ENCODE data around the gene RGP1. TPM values are rescaled to one million over a fixed set of nuclear protein-coding genes. Genes with fewer than 3 reads are reported as not detected.

RGP1 gene
- total RNA-seq, 1 experiment from 2014 or later: 26.6 TPM

DNA sequence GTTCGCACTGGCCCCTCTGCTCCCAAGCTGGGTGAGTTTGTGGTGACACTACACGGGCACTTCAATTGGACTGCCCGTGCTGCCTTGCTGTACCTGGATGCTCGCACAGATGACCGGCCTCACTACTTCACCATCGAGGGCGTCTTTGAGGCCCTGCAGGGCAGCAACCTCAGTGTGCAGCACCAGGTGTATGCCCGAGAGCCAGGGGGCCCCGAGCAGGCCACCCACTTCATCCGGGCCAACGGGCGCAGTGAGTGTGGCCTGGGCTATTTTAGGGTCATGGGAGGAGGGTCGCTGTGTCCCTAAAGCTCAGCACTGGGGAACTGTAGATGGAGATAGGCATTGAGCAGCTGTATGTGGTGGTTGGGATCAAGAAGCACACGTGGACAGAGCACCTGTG, 43.7 kb downstream of the RGP1 start:
- Mint-ChIP-seq H3K36me3 (ENCODE audit: insufficient read depth, unreplicated experiment) (peaks cover 6% of the 10 kb centered on the region), H3K4me3 (ENCODE audit: low read depth, unreplicated experiment) (no peak overlapping the region), H3K4me1 (ENCODE audit: low read depth, unreplicated experiment) (peaks cover 18% of the 10 kb centered on the region), H3K27me3 (ENCODE audit: unreplicated experiment) (no peaks in the 10 kb centered on the region), H3K9me3 (ENCODE audit: low read depth, unreplicated experiment) (no peaks in the 10 kb centered on the region), H3K27ac (ENCODE audit: unreplicated experiment) (peak overlapping the region; percentile 27)
- TF ChIP-seq, protein P1, sequence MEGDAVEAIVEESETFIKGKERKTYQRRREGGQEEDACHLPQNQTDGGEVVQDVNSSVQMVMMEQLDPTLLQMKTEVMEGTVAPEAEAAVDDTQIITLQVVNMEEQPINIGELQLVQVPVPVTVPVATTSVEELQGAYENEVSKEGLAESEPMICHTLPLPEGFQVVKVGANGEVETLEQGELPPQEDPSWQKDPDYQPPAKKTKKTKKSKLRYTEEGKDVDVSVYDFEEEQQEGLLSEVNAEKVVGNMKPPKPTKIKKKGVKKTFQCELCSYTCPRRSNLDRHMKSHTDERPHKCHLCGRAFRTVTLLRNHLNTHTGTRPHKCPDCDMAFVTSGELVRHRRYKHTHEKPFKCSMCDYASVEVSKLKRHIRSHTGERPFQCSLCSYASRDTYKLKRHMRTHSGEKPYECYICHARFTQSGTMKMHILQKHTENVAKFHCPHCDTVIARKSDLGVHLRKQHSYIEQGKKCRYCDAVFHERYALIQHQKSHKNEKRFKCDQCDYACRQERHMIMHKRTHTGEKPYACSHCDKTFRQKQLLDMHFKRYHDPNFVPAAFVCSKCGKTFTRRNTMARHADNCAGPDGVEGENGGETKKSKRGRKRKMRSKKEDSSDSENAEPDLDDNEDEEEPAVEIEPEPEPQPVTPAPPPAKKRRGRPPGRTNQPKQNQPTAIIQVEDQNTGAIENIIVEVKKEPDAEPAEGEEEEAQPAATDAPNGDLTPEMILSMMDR (IDR thresholded peaks at IDR 0.05; ENCODE audit: unreplicated experiment): no peak
- no TSS peak for BruUV-seq (replicated peaks)
- intact Hi-C loops (cut with micrococcal nuclease; ENCODE audit: unreplicated experiment): no loop called here
- CTCF ChIA-PET: no interaction called here
- DNase-seq: no peak

DNA sequence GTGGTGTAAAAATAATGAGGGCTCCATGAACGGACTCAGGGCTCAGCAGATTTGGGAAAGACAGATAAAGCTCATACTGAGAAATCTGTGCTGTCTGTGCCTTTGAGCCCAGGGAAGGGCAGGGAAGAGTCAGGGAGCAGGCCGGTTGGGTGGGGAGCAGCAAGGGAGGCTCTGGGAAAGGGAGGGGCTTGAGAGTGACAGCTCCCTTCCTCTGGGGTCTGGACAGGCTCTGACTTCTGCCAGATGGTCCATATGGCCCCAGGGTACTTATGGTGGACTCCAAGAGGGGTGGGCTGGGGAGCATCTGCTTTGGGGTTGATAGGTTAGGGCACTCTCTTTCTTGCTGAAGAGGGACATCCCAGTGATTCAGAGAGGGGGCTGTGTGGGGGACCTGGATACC, 44.4 kb downstream of the RGP1 start:
- Mint-ChIP-seq H3K9me3 (ENCODE audit: low read depth, unreplicated experiment) (no peaks in the 10 kb centered on the region), H3K27me3 (ENCODE audit: unreplicated experiment) (no peaks in the 10 kb centered on the region), H3K4me1 (ENCODE audit: low read depth, unreplicated experiment) (peaks cover 18% of the 10 kb centered on the region), H3K27ac (ENCODE audit: unreplicated experiment) (peak overlapping the region; percentile 27), H3K36me3 (ENCODE audit: insufficient read depth, unreplicated experiment) (peaks cover 6% of the 10 kb centered on the region), H3K4me3 (ENCODE audit: low read depth, unreplicated experiment) (no peak overlapping the region)
- TF ChIP-seq, protein P1 (IDR thresholded peaks at IDR 0.05; ENCODE audit: unreplicated experiment): no peak
- intact Hi-C loops (cut with micrococcal nuclease; ENCODE audit: unreplicated experiment): no loop called here
- no TSS peak for BruUV-seq (replicated peaks)
- no peak for DNase-seq
- CTCF ChIA-PET: no interaction called here

DNA sequence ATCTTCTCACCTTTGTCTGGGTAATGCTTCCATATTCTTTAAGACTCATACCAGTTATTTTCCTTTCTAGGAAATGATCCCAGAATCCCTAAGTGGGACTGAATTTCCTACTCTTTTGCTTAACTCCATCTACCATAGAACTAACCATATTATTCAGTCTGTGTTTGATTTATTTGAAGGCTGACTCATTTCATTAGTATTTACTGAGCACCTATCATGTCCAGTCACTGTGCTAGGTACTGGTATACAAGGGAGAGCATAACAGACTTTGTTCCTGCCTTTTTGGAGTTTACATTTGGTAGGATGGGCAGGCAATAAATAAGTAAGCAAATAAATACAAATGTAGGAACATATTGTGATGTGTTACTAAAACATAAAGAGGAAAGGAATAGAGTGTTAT, 46.6 kb downstream of the RGP1 start:
- Mint-ChIP-seq H3K4me1 (ENCODE audit: low read depth, unreplicated experiment) (peaks cover 18% of the 10 kb centered on the region), H3K27ac (ENCODE audit: unreplicated experiment) (no peak overlapping the region), H3K36me3 (ENCODE audit: insufficient read depth, unreplicated experiment) (no peaks in the 10 kb centered on the region), H3K9me3 (ENCODE audit: low read depth, unreplicated experiment) (no peaks in the 10 kb centered on the region), H3K4me3 (ENCODE audit: low read depth, unreplicated experiment) (no peak overlapping the region), H3K27me3 (ENCODE audit: unreplicated experiment) (no peaks in the 10 kb centered on the region)
- intact Hi-C loops (cut with micrococcal nuclease; ENCODE audit: unreplicated experiment): no loop called here
- BruUV-seq (replicated peaks): no TSS peak
- DNase-seq: no peak
- TF ChIP-seq, protein P1 (IDR thresholded peaks at IDR 0.05; ENCODE audit: unreplicated experiment): no peak
- CTCF ChIA-PET: no interaction called here

DNA sequence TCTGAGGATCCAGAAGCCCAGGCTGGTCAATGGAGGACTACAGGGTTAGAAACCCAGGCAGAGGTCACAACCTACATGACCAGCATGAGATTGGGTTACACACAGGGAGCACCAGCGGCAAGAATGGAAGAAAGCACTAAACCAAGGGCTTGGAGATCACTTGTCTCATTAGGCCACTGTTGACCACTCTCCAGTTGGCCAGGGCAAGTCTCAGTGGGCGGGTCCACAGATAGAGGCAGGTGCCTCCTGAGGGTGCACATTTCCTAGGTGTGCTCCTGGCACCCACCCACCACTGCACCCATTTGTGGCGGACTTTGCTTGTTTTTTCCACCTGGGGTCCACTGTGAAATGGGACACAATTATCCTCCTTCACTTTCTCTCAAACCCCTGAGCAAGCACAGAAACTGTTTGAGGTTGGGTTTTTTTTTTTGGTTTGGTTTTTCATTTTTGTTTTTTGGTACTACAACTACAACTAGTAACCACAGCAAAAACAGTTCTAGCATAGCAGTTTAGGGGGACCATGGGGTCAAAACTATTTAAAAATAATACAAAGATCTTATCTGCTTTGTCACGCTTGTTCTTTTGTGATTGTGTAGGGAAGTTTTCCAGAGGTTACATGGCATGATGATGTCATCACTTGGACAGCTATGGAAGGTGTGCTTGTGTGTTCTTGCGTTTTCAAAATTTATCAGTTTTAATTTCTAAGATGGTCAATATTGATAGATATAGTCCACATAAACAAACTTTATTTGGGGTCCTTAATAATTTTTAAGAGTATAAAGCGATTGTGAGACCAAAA, 48.4 kb downstream of the RGP1 start:
- Mint-ChIP-seq H3K4me1 (ENCODE audit: low read depth, unreplicated experiment) (peaks cover 18% of the 10 kb centered on the region), H3K27me3 (ENCODE audit: unreplicated experiment) (no peaks in the 10 kb centered on the region), H3K9me3 (ENCODE audit: low read depth, unreplicated experiment) (no peaks in the 10 kb centered on the region), H3K4me3 (ENCODE audit: low read depth, unreplicated experiment) (no peak overlapping the region), H3K36me3 (ENCODE audit: insufficient read depth, unreplicated experiment) (peaks cover 4% of the 10 kb centered on the region), H3K27ac (ENCODE audit: unreplicated experiment) (no peak overlapping the region)
- DNase-seq: no peak
- intact Hi-C loops (cut with micrococcal nuclease; ENCODE audit: unreplicated experiment): no loop called here
- CTCF ChIA-PET: no interaction called here
- TF ChIP-seq, protein P1 (IDR thresholded peaks at IDR 0.05; ENCODE audit: unreplicated experiment): no peak
- no TSS peak for BruUV-seq (replicated peaks)

All from Calu3 (cell line).